Hematopoietic multipotent progenitor cell treated with erythropoietin and hydrocortisone succinate and interleukin-3 and kit ligand, for 6 days (in vitro differentiated cells): ENCODE results near the gene TMED5.
"Not testable (repeated sequence)": the region's sequence is repeated elsewhere in the genome, so short reads cannot be mapped to it uniquely, and the experiment has no call there.

Experiments
- DNase-seq: peaks from one replicate; pipeline ENCODE4 v3.0.0-alpha.2; 2015

Gene TMED5

GRCh38 chr1:93171549-93172034 is 8.6 kb downstream of the TMED5 start:
- no peak for DNase-seq

DNA sequence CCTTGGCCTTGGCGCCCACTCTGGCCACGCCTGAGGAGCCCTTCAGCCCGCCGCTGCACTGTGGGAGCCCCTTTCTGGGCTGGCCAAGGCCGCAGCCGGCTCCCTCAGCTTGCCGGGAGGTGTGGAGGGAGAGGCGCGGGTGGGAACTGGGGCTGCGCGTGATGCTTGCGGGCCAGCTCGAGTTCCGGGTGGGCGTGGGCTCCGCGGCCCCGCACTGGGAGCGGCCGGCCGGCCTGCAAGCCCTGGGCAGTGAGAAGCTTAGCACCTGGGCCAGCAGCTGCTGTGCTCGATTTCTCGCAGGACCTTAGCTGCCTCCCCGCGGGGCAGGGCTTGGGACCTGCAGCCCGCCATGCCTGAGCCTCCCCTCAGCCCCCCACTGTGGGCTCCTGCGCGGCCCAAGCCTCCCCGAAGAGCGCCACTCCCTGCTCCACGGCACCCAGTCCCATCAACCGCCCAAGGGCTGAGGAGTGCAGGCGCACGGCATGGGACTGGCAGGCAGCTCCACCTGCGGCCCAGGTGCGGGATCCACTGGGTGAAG is 10.0 kb downstream of the TMED5 start:
- not testable (repeated sequence) for DNase-seq

GRCh38 chr1:93167006-93167405 is 13.2 kb downstream of the TMED5 start:
- no peak for DNase-seq

- not testable (repeated sequence) for DNase-seq
Observed at GRCh38 chr1:93165895-93166294, 14.3 kb downstream of the TMED5 start.

DNA sequence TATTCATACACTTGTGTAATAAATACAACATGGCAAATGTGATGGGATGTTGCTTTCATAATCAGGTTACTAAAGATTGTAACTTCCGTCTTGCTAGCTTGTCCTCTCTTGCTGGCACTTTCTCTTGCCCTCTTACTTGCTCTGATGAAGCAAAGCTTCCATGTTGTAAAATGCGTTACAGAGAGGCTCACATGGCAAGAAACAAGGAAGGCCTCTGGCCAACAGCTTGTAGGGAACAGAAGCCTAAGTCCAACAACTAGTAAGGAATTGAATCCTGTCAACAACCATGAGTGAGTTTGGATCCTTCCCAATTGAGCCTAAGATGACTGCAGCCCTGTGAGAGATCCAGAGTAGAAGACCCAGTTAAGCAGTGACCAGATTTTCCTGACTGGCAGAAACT is 15.4 kb downstream of the TMED5 start:
- DNase-seq = no peak

DNA sequence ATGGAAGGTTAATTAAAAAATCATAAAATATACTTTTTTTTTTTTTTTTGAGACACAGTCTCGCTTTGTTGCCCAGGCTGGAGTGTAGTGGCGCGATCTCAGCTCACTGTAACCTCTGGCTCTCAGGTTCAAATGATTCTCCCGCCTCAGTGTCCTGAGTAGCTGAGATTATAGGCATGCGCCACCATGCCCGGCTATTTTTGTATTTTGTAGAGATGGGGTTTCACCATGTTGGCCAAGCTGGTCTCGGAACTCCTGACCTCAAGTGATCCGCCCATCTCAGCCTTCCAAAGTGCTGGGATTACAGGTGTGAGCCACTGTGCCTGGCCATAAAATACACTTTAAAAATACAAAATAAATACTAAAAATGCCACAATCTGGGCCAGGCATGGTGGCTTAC is 16.9 kb downstream of the TMED5 start:
- not testable (repeated sequence) for DNase-seq

GRCh38 chr1:93159337-93159736 is 20.9 kb downstream of the TMED5 start:
- DNase-seq = no peak

DNA sequence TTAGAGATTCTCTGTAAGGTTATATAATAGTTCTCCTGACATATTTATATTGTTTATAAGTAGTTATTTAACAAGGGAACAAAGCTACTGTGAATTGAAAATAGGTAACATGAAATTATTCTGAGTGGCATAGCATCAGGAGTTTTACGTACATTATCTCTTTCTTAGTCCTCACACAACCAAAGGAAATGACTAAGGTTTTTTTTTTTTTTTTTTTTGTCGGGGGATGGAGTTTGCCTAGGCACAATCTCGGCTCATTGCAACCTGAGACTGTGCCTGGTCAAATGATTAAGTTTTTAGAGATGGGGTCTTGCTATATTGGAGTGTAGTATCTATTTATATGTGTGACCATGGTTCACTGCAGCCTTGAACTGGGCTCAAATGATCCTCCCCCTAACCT is 24.9 kb downstream of the TMED5 start:
- DNase-seq = peak; percentile 37

GRCh38 chr1:93154898-93155297 is 25.3 kb downstream of the TMED5 start:
- no peak for DNase-seq

DNA sequence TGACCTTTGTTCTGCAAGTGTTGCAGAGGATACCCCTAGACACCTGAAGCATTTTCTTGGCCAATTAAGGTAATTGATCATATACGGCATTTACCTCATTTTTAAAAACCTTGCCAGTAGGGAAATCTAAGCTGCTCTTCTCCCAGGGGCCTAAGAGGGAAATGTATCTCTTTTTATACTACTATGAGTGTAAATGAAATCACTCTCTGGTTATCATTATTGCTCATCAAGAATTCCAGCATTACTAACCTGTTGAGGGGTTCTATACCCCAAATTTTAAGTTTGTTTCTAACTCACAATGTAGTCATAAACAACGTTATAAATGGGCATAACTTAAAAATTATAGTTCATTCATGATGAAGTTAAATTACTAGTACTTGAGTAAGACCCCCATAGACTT is 27.4 kb downstream of the TMED5 start:
- DNase-seq = no peak

- DNase-seq = no peak
Observed at GRCh38 chr1:93151474-93151873, 28.7 kb downstream of the TMED5 start.

- no peak for DNase-seq
Observed at GRCh38 chr1:93150729-93151128, 29.5 kb downstream of the TMED5 start.

DNA sequence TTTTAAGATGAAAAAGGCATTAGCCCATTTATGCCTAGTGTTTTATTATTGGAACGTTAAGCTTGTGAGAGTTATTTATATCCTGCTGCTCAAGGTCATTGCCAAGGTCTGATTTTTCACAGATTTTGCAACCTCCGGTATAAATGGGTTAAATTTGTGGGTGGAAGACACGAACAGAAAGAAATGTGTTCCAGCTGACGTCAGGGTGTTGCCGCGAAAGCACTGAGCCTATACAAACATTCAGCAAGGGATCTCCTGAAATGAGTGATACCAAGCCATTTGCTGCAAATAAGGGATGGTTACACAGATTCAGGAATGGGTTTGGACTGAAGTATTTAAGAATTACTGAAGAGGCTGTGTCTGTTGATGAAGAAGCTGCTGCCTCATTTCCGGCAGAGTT is 32.2 kb downstream of the TMED5 start:
- no peak for DNase-seq

- no peak for DNase-seq
Observed at GRCh38 chr1:93143769-93144168, 36.4 kb downstream of the TMED5 start.

GRCh38 chr1:93143136-93143535 is 37.1 kb downstream of the TMED5 start:
- peak; percentile 28 for DNase-seq

DNA sequence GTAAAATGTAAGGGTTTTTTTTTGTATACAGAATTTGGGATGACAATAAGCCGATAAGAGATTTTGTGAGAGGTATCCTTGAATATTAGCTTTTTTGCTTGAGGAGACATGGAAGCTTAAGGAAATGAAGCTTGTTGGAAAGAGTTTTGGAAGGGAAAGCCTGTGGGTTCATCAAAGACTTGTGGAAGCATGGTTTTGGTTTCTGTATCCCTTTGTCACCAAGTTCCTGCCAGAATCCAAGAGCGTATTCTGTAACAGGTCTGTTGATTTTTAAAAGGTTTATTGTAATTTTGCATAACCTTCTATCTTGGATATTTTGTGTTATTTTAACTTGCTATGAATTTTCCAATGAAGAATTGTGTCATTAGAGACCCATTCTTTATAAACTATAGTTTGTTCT is 38.1 kb downstream of the TMED5 start:
- DNase-seq = no peak

DNA sequence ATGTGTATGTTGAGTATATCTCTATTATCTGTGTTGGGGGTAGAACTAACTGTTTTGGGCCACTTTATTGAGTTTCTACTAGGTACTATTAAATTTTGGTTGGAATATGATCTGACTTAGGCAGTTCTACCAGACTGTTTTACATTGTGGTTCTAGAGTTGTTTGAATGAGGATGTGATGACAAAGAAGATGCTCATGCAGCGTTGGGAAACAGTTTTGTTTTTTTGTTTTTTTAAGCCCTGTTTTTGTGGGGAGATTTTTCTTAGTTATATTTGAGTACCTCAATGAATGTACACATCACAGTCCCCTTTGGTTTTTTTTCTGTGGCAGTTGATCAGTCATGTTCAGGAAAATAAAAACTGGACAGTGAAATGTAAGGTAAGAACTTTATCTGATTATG is 40.1 kb downstream of the TMED5 start:
- no peak for DNase-seq

GRCh38 chr1:93137604-93138292 is 42.5 kb downstream of the TMED5 start:
- no peak for DNase-seq

DNA sequence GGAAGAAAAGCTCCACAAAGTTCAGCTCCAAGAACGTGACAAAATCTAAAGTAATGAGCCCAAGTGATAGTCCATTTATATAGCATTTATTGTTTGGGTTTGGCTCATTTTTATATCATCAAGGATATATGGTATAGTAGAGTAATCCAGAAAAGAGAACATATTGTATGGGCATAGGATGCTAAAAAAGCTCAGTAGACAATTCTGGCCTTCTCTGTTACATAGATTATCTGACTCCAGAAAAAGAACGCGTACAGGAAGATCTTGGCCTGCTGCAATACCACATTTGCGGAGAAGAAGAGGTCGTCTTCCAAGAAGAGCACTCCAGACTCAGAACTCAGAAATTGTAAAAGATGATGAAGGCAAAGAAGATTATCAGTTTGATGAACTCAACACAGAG is 43.8 kb downstream of the TMED5 start:
- no peak for DNase-seq

DNA sequence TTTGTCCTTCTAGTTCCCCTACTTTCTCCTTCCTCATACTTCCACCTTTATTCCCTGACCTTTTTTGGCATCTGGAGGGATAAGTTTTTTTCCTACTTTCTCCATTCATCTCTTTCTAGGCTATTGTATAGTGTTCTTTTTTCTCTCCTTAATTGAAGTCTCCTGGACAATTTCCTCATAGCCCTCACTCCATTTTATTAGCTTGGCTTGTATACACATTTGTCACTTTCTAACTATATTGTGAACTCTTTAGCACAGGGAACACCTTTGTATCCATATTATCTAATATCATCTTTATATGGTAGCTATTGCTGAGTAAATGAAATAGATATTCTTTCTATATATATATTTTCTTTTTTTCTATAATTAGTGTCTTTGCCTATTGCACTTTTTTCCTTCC is 47.6 kb downstream of the TMED5 start:
- no peak for DNase-seq

GRCh38 chr1:93129507-93130099 is 50.6 kb downstream of the TMED5 start:
- DNase-seq = no peak

DNA sequence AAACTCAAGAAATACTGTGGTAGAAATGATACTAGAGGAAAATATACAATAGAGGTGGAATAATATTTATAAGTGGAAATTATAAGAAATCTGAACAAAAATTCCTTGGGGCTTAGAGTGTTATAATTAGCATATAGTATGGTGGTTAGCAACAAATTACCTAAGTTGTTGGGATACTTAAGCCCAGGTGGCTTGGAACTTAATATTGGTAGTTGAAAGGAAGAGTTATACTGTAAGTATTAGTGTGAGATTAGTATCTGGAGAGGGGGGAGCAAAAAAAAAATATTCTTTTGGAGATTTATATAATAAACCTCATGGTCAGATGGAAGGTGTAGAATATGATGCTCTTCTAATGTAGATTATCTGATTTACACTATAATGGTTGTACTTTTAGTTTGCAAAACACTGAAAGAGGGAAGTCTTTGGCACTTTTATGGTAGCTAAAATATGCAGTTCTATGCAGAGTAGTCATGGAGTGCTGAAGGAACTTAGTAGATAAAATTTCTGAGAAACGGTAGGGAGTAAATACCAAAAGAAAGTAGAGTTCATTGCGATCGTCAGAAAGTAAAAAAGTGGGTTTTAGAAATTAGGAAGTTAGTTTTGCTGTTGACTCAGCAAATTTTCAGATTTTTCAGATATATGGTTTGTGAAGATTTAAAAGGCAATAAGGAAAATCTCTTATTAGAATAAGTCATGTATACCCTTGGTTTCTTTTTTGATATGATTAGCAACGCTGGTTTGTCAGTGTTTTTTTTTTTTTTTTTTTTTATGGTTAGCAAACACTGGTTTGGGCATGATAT is 55.5 kb downstream of the TMED5 start:
- DNase-seq = no peak

DNA sequence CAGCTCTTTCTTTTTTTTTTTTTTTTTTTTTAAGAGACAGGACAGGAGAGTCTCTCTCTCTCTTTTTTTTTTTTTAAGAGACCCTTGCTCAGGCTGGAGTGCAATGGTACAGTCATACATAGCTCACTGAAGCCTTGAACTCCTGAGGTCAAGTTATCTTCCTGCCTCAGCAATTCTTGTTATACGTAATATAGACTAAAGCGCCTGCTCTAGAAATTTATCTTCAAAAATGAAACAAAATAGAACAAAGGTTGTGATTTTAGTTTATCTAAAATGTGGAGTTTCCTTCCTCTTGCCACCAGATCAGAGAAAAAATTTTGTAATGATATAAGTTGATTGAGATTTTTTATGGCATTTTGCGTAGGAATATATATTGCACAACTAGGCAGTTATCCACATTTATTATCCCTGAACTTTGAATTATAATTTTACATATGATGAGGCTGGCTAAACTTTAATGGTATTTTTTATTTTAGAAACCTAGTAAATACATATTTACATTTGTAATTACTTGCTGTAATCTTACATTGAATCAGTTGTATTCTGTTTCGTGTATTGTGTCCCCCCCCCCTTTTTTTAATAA is 56.9 kb downstream of the TMED5 start:
- DNase-seq = no peak
